Measurements from ENCODE around the gene TRIM2.

The TRIM2 gene

GRCh38 chr4:153367092-153367491 lies 162.8 kb downstream of the TRIM2 start:
- Mint-ChIP-seq H3K36me3 (peaks cover 4% of the 10 kb centered on the region), H3K27ac (no peak overlapping the region), H3K27me3 (no peaks in the 10 kb centered on the region), H3K9me3 (no peaks in the 10 kb centered on the region), H3K4me3 (no peak overlapping the region), H3K4me1 (peaks cover 20% of the 10 kb centered on the region)

- Mint-ChIP-seq H3K4me3 (no peak overlapping the region), H3K27ac (no peak overlapping the region), H3K27me3 (no peaks in the 10 kb centered on the region), H3K9me3 (peaks cover 6% of the 10 kb centered on the region), H3K36me3 (peaks cover 10% of the 10 kb centered on the region), H3K4me1 (peaks cover 20% of the 10 kb centered on the region)
Measured at GRCh38 chr4:153369021-153369420, 164.8 kb downstream of the TRIM2 start.

DNA sequence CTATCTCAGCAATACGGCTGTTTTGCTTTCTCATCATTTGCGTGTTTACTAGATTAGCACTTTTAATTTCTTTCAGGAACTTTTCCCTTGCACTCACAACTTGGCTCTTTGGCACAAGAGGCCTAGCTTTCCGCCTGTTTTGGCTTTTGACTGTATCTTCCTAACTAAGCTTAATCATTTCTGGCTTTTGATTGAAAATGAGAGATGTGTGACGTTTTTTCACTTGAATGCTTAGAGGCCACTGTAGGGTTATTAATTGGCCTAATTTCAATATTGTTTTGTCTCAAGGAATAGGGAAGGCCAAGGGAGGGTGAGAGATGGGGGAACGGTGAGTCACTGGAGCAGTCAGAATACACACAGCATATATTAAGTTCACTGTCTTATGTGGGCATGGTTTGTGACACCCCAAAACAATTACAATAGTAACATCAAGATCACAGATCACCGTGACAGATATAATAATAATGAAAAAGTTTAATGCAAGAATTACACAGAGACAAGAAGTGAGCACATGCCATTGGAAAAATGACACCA lies 167.5 kb downstream of the TRIM2 start:
- Mint-ChIP-seq H3K4me1 (peaks cover 16% of the 10 kb centered on the region), H3K27ac (no peak overlapping the region), H3K4me3 (no peak overlapping the region), H3K36me3 (peaks cover 10% of the 10 kb centered on the region), H3K27me3 (no peaks in the 10 kb centered on the region), H3K9me3 (peaks cover 6% of the 10 kb centered on the region)

- Mint-ChIP-seq H3K4me3 (no peak overlapping the region), H3K27me3 (no peaks in the 10 kb centered on the region), H3K27ac (no peak overlapping the region), H3K9me3 (peaks cover 6% of the 10 kb centered on the region), H3K36me3 (peaks cover 7% of the 10 kb centered on the region), H3K4me1 (peaks cover 3% of the 10 kb centered on the region)
Measured at GRCh38 chr4:153372967-153373562, 168.8 kb downstream of the TRIM2 start.

GRCh38 chr4:153374442-153374841 lies 170.2 kb downstream of the TRIM2 start:
- no peaks in the 10 kb centered on the region for H3K27me3 Mint-ChIP-seq
- peaks cover 5% of the 10 kb centered on the region for H3K36me3 Mint-ChIP-seq
- H3K9me3 Mint-ChIP-seq, result peaks cover 6% of the 10 kb centered on the region
- H3K4me3 Mint-ChIP-seq, result no peak overlapping the region
- no peaks in the 10 kb centered on the region for H3K4me1 Mint-ChIP-seq
- no peak overlapping the region for H3K27ac Mint-ChIP-seq

DNA sequence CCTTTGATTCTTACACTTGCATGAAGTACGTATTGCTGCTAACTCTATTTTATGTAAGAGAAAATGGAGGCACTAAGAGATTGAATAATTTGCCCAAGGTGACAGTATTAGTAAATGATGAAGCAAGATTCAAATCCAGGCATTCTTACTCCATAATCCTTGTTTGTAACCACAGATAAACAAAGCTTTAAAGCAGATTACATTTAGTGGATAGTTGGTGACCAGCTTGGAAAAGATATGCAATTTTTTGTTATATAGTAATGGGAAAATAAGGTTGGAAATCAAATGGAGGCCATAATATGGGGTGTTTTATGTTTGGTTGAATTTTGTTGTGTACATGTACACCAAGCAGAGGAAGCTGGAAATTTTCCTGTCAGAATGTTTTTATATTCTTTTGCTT lies 171.1 kb downstream of the TRIM2 start:
- Mint-ChIP-seq H3K27me3 (no peaks in the 10 kb centered on the region), H3K4me3 (no peak overlapping the region), H3K4me1 (no peaks in the 10 kb centered on the region), H3K27ac (no peak overlapping the region), H3K9me3 (peaks cover 6% of the 10 kb centered on the region), H3K36me3 (peaks cover 5% of the 10 kb centered on the region)

GRCh38 chr4:153383131-153383530 lies 178.9 kb downstream of the TRIM2 start:
- no peak overlapping the region for H3K27ac Mint-ChIP-seq
- no peaks in the 10 kb centered on the region for H3K27me3 Mint-ChIP-seq
- H3K36me3 Mint-ChIP-seq, result peaks cover 5% of the 10 kb centered on the region
- H3K4me1 Mint-ChIP-seq, result no peaks in the 10 kb centered on the region
- H3K9me3 Mint-ChIP-seq, result no peaks in the 10 kb centered on the region
- H3K4me3 Mint-ChIP-seq, result no peak overlapping the region

DNA sequence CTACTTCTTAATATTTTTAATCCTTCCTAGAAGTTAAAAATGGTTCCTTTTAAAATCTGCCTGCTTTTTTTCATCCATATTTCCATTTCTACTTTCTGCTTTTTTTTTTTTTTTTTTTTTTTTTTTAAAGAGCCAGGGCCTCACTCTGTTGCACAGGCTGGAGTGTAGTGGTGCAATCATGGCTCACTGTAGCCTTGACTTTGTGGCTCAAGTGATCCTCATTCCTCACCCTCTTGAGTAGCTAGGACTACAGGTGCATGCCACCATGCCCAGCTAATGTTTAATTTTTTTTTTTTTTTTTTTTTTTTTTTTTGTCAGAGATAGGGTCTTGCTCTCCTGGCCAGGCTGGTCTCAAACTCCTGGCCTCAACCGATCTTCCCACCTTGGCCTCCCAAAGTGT lies 179.9 kb downstream of the TRIM2 start:
- Mint-ChIP-seq H3K4me1 (no peaks in the 10 kb centered on the region), H3K27ac (no peak overlapping the region), H3K36me3 (peaks cover 5% of the 10 kb centered on the region), H3K27me3 (no peaks in the 10 kb centered on the region), H3K9me3 (no peaks in the 10 kb centered on the region), H3K4me3 (no peak overlapping the region)

- Mint-ChIP-seq H3K4me3 (no peak overlapping the region), H3K9me3 (no peaks in the 10 kb centered on the region), H3K36me3 (peaks cover 5% of the 10 kb centered on the region), H3K27ac (no peak overlapping the region), H3K27me3 (no peaks in the 10 kb centered on the region), H3K4me1 (no peaks in the 10 kb centered on the region)
Measured at GRCh38 chr4:153385784-153386183, 181.5 kb downstream of the TRIM2 start.

GRCh38 chr4:153387981-153388380 lies 183.7 kb downstream of the TRIM2 start:
- no peaks in the 10 kb centered on the region for H3K9me3 Mint-ChIP-seq
- peaks cover 4% of the 10 kb centered on the region for H3K36me3 Mint-ChIP-seq
- no peaks in the 10 kb centered on the region for H3K27me3 Mint-ChIP-seq
- no peak overlapping the region for H3K27ac Mint-ChIP-seq
- H3K4me3 Mint-ChIP-seq, result no peak overlapping the region
- no peaks in the 10 kb centered on the region for H3K4me1 Mint-ChIP-seq

Data from activated naive CD4-positive, alpha-beta T cell treated with anti-CD3 and anti-CD28 coated beads, Interleukin-2, amount 50 U/mL, for 24 hours (primary cell).